ENCODE measurements around the gene NISCH. TPM values are rescaled to one million over a fixed set of nuclear protein-coding genes. Genes with fewer than 3 reads are reported as not detected.

NISCH gene
- total and polyA plus RNA-seq, 2 of the 8 experiments (the other 6 are each of a cell fraction or from before 2014, with no cell fraction given), result 71.2 to 71.9 TPM

- no peak overlapping the region for H3K4ac ChIP-seq (replicated peaks; ENCODE audit: insufficient read length, low read depth, low read length)
- H3K4me3 ChIP-seq (ENCODE audit: extremely low read depth in 1 of 4, insufficient read depth in 2 of 4, low read depth in 3 of 4, low read length in 4 of 4), result no peak overlapping the region
- no peaks in the 10 kb centered on the region; a peak in 3 of 7 replicates for H3K4me1 ChIP-seq (replicated peaks in 1 of 4; ENCODE audit: control insufficient read depth in 3 of 4, insufficient read depth in 4 of 4, low read length in 3 of 4)
- no peak overlapping the region for H3K9ac ChIP-seq (replicated peaks in 1 of 4; ENCODE audit: extremely low read depth in 1 of 4, low read depth in 3 of 4, low read length in 3 of 4)
- no peak for FAIRE-seq
- no peak overlapping the region for H4K5ac ChIP-seq (ENCODE audit: insufficient read length, low read depth, low read length)
- no peak overlapping the region for H2BK20ac ChIP-seq (ENCODE audit: low read length)
- no peak overlapping the region for H2AFZ ChIP-seq (ENCODE audit: low read length)
- H2BK12ac ChIP-seq (ENCODE audit: low read depth, low read length), result no peak overlapping the region
- peaks cover 9% of the 10 kb centered on the region for H3K79me1 ChIP-seq (ENCODE audit: low read depth, low read length)
- WGBS, 2 experiments (ENCODE audit: extremely low coverage in 1 of 2, insufficient coverage in 1 of 2, insufficient read length in 1 of 2, insufficient replicate concordance in 2 of 2, low coverage in 1 of 2, low lambda C conversion rate in 2 of 2, missing lambda C conversion rate in 1 of 2), result 96% methylated on average over 5 of the region's 5 CpGs; no CpG with 5 or more reads in 1 of the 2 experiments
- H3K56ac ChIP-seq (replicated peaks; ENCODE audit: insufficient read length, low read depth, low read length), result no peak overlapping the region
- POLR2A ChIA-PET (ENCODE audit: partially characterized antibody), result no interaction called here
- no peak overlapping the region for H2BK120ac ChIP-seq (replicated peaks; ENCODE audit: low read depth, low read length)
- H2BK5ac ChIP-seq (ENCODE audit: low read depth, low read length), result no peak overlapping the region
- no peak for DNase-seq (ENCODE audit: low read depth in 1 of 2, low spot score in 2 of 2)
- no peaks in the 10 kb centered on the region; a peak in 1 of 7 replicates for H3K27me3 ChIP-seq (replicated peaks in 1 of 4; ENCODE audit: control insufficient read depth in 3 of 4, extremely low read depth in 1 of 4, insufficient read depth in 3 of 4, low read length in 3 of 4)
- H3K18ac ChIP-seq (ENCODE audit: extremely low read depth, low read length), result no peak overlapping the region
- H2BK15ac ChIP-seq (ENCODE audit: low read length), result no peak overlapping the region
- peaks cover 32 to 58% (median 50%) of the 10 kb centered on the region in 4 experiments for H3K36me3 ChIP-seq (ENCODE audit: control insufficient read depth in 2 of 4, insufficient read depth in 4 of 4, low read length in 3 of 4)
- H3K4me2 ChIP-seq (ENCODE audit: insufficient read depth in 1 of 2, low read depth in 2 of 2, low read length in 2 of 2), result no peak overlapping the region
- CTCF ChIA-PET (ENCODE audit: partially characterized antibody), result interaction anchor here (1.3 to 8.1 kb wide), 14 partner anchors 9 to 109 kb away, joined by 3 to 79 read pairs (median 11); partner anchors contain the start of genes NISCH, SEMA3G, STAB1 and UQCC5
- no peak overlapping the region for H3K14ac ChIP-seq (ENCODE audit: insufficient read length)
- no peak overlapping the region for H2AK5ac ChIP-seq (ENCODE audit: low read depth, low read length)
- H3K23me2 ChIP-seq (ENCODE audit: low read depth, low read length), result no peaks in the 10 kb centered on the region
- H4K91ac ChIP-seq (replicated peaks; ENCODE audit: insufficient read length, low read length), result no peak overlapping the region
- H4K8ac ChIP-seq (ENCODE audit: extremely low read depth, insufficient read depth, low read length), result no peak overlapping the region
- no peaks in the 10 kb centered on the region for H3K9me3 ChIP-seq (ENCODE audit: insufficient read depth in 2 of 2, low read depth in 1 of 2, low read length in 1 of 2)
- no peak overlapping the region for H3K23ac ChIP-seq (ENCODE audit: insufficient read length)
- TF ChIP-seq POU5F1 (IDR thresholded peaks at IDR 0.05; ENCODE audit: low read depth, low read length) (no peak), SUZ12 (IDR thresholded peaks at IDR 0.05; ENCODE audit: low read length) (no peak), KDM1A (IDR thresholded peaks at IDR 0.05; ENCODE audit: borderline replicate concordance, low read length) (no peak), MAFK (IDR thresholded peaks at IDR 0.05; ENCODE audit: low read depth, low read length) (no peak), RNF2 (IDR thresholded peaks at IDR 0.05; ENCODE audit: borderline replicate concordance, low read depth, low read length, missing control alignments, poor library complexity, severe bottlenecking) (no peak), JUN (IDR thresholded peaks at IDR 0.05; ENCODE audit: low read depth, low read length) (no peak), CTCF (IDR thresholded peaks at IDR 0.05; ENCODE audit: control extremely low read depth in 1 of 3, insufficient read depth in 1 of 3, low read depth in 1 of 3, low read length in 3 of 3) (no peak), SIRT6 (IDR thresholded peaks at IDR 0.05; ENCODE audit: low read length) (no peak), SIN3A (conservative IDR thresholded peaks at IDR 0.05 in 1 of 2, IDR thresholded peaks at IDR 0.05 in 1 of 2; ENCODE audit: low read depth in 1 of 2, low read length in 2 of 2) (no peak), PHF8 (conservative IDR thresholded peaks at IDR 0.05; ENCODE audit: low read depth, low read length) (no peak)
- no peaks in the 10 kb centered on the region; a peak in 1 of 4 replicates for H3K79me2 ChIP-seq (ENCODE audit: control insufficient read depth in 1 of 2, insufficient read depth in 2 of 2, low read length in 2 of 2)
- H3K27ac ChIP-seq (ENCODE audit: low read depth, low read length), result no peak overlapping the region
- H4K20me1 ChIP-seq (replicated peaks in 1 of 2; ENCODE audit: control insufficient read depth in 1 of 2, insufficient read depth in 2 of 2, low read length in 2 of 2), result peaks cover 2 to 19% of the 10 kb centered on the region in 2 experiments
Measured at GRCh38 chr3:52473026-52473425, 17.6 kb downstream of the NISCH start.

Measured in H1 (cell line).